ENCODE measurements around the gene BEAN1. TPM values are rescaled to one million over a fixed set of nuclear protein-coding genes. Genes with fewer than 3 reads are reported as not detected.

The BEAN1 gene
- total RNA-seq, 4 donors from 2014 or later = 0.52 to 3.9 TPM; not detected in 2

DNA sequence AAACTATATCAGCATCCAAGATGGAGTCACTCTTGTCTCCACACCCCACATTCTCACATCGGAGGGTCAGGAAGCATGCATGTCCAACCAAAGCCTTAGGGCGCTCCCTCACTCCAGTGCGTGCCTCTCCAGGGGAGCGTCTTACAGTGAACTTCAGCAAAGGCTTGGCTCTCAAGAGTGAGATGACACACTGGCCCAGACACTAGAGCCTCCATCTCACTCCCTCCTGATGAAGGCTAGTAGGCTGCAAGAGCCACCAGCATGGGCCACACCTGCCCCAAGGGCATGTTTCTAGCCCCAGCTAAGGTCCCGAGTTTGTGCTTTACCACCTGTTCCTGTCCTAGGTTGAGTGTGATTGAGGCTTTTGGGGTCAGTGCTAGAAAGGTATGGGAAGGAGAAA lies 40.5 kb downstream of the BEAN1 start:
- no peak for TF ChIP-seq POLR2A (IDR thresholded peaks at IDR 0.05)
- TF ChIP-seq, protein P1, sequence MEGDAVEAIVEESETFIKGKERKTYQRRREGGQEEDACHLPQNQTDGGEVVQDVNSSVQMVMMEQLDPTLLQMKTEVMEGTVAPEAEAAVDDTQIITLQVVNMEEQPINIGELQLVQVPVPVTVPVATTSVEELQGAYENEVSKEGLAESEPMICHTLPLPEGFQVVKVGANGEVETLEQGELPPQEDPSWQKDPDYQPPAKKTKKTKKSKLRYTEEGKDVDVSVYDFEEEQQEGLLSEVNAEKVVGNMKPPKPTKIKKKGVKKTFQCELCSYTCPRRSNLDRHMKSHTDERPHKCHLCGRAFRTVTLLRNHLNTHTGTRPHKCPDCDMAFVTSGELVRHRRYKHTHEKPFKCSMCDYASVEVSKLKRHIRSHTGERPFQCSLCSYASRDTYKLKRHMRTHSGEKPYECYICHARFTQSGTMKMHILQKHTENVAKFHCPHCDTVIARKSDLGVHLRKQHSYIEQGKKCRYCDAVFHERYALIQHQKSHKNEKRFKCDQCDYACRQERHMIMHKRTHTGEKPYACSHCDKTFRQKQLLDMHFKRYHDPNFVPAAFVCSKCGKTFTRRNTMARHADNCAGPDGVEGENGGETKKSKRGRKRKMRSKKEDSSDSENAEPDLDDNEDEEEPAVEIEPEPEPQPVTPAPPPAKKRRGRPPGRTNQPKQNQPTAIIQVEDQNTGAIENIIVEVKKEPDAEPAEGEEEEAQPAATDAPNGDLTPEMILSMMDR (IDR thresholded peaks at IDR 0.05) = no peak
- Histone ChIP-seq H3K27ac (no peak overlapping the region), H3K4me3 (no peak overlapping the region), H3K36me3 (no peaks in the 10 kb centered on the region), H3K27me3 (no peaks in the 10 kb centered on the region), H3K4me1 (no peaks in the 10 kb centered on the region), H3K9me3 (no peaks in the 10 kb centered on the region)
- intact Hi-C loops (cut with DNase I; ENCODE audit: low total_unique reads) = no loop called here
- DNase-seq = no peak

DNA sequence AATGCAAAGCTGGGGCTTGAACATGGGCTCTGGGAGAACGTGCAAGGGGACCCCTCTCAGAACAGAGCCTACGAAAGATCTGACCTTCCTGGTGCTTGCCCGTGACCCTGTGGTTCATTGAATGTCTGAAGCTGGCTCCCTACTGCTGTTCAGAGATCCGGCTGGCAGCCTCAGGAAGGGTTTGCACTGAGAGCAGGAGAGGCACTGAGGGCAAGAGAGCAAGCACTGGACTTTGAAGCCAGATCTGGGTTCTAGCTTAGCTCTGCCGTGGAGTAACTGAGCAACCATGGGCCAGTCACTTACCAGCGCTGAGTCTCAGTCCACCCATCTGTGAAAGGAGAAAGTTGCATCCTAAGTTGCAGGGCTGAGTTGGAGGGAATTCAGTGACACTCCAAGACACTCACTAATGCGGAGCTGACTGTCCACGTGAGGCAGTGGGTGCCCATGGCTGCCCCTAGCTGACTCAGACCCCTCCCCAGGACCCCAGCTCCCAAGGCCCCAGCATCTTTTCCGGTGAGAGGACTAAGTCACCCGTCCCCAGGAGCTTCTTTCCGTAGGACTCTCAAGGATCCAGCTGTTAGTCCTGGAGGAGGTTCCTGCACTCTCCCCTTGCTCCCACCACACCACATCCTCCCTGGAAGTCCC lies 41.3 kb downstream of the BEAN1 start:
- Histone ChIP-seq H3K4me1 (no peaks in the 10 kb centered on the region), H3K27ac (no peak overlapping the region), H3K27me3 (no peaks in the 10 kb centered on the region), H3K36me3 (no peaks in the 10 kb centered on the region), H3K9me3 (no peaks in the 10 kb centered on the region), H3K4me3 (no peak overlapping the region)
- intact Hi-C loops (cut with DNase I; ENCODE audit: low total_unique reads) = no loop called here
- TF ChIP-seq, protein P1 (IDR thresholded peaks at IDR 0.05) = no peak
- TF ChIP-seq POLR2A (IDR thresholded peaks at IDR 0.05) = no peak
- no peak for DNase-seq

DNA sequence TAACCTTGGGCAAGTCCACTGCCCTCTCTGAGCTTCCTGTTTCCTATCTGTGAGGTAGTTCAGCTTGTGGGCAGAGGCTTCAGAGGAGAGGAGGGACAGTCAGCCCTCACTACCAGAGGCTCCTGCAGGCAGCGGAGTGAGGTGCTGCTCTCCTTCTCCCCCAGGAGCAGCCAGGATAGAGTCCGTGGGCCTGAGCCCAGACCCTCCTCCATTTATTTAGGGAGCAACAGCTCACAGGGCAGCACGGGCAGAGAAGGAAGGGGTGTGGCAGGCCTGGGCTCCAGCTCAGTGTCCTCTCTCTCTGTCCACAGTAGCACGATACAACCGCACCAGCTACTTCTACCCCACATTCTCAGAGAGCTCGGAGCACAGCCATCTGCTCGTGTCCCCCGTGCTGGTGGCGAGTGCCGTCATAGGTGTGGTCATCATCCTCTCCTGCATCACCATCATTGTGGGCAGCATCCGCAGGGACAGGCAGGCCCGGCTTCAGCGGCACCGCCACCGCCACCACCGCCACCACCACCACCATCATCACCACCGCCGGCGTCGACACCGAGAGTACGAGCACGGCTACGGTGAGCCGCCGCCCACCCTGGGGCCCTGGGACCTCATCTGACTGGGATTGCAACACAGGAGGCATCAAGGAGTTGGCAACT lies 42.3 kb downstream of the BEAN1 start:
- no peak for DNase-seq
- TF ChIP-seq, protein P1 (IDR thresholded peaks at IDR 0.05) = no peak
- no peak for TF ChIP-seq POLR2A (IDR thresholded peaks at IDR 0.05)
- no peak overlapping the region for H3K27ac ChIP-seq

DNA sequence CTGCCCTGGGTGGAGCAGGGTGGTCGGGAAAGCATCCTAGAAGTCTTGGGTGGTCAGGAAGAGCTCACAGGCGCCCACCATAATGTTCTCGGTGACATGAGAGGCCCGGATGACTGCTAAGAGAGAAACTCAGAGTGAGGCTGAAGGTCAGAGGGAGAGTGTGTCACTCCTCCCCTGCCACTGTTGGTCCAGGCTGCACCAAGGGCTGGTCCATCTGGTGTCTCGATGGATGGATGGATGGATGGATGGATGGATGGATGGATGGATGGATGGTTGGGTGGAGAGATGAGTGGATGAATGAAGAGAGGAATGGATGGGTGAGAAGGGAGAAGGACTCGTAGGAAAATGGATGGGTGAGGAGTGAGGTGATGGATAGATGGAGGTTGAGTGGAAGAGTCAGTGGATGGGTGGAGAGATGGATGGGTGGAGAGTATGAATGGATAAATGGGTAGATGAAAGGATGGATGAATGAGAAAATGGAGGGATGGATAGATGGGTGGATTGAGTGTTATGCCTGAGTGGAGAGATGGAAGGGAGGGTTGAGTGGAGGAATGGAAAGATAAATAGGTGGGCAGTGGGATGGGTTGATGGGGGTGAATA lies 43.0 kb downstream of the BEAN1 start:
- Histone ChIP-seq H3K9me3 (no peaks in the 10 kb centered on the region), H3K36me3 (no peaks in the 10 kb centered on the region), H3K4me3 (no peak overlapping the region), H3K27ac (no peak overlapping the region), H3K4me1 (no peaks in the 10 kb centered on the region), H3K27me3 (no peaks in the 10 kb centered on the region)
- TF ChIP-seq, protein P1 (IDR thresholded peaks at IDR 0.05) = no peak
- TF ChIP-seq POLR2A (IDR thresholded peaks at IDR 0.05) = no peak
- no peak for DNase-seq
- intact Hi-C loops (cut with DNase I; ENCODE audit: low total_unique reads) = no loop called here

More for the DNA sequence above, 42.3 kb downstream of the BEAN1 start:
- Histone ChIP-seq H3K27me3 (no peaks in the 10 kb centered on the region), H3K4me3 (no peak overlapping the region), H3K9me3 (no peaks in the 10 kb centered on the region), H3K36me3 (no peaks in the 10 kb centered on the region), H3K4me1 (no peaks in the 10 kb centered on the region)
- intact Hi-C loops (cut with DNase I; ENCODE audit: low total_unique reads) = no loop called here

DNA sequence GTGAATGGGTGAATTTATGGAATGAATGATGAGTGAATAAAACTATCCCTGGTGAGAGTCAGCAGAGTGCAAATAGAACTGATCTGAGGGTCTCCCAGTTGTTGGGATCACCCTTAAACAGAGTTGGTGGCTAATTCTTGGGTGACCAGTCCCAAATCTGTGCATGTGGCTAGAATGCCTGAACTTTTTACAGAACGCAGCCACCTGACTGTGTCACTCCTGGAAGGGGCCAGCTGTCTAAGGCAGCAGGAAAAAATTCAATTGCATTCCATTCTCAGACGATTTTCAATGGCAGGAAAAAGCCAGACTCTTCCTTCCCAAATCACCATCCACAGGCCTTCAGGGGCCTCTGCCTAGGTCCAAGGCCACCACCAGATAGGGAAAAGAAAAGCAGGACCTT lies 43.5 kb downstream of the BEAN1 start:
- DNase-seq = no peak
- no peaks in the 10 kb centered on the region for H3K4me1 ChIP-seq
- no peaks in the 10 kb centered on the region for H3K27me3 ChIP-seq
- H3K9me3 ChIP-seq = no peaks in the 10 kb centered on the region
- intact Hi-C loops (cut with DNase I; ENCODE audit: low total_unique reads) = no loop called here
- H3K4me3 ChIP-seq = no peak overlapping the region
- no peaks in the 10 kb centered on the region for H3K36me3 ChIP-seq
- no peak overlapping the region for H3K27ac ChIP-seq
- TF ChIP-seq POLR2A (IDR thresholded peaks at IDR 0.05) = no peak
- TF ChIP-seq, protein P1 (IDR thresholded peaks at IDR 0.05) = no peak
